GM20000 (cell line): ENCODE measurements around the gene CD47.

ENCODE experiments used
- DNase-seq: peaks from one replicate; pipeline ENCODE4 v3.0.0; 2012; ENCODE audit warnings: low spot score
- CTCF ChIP-seq: IDR thresholded peaks from 2 replicates; pipeline ENCODE4 v1.5.1; 2012; ENCODE audit warnings: mild to moderate bottlenecking, control low read depth; ENCODE audit errors: extremely low read depth, missing control alignments

CD47 gene

GRCh38 chr3:108028896-108029295, 61.9 kb downstream of the CD47 start:
- DNase-seq: no peak
- TF ChIP-seq CTCF: no peak

- DNase-seq: no peak
- no peak for TF ChIP-seq CTCF
These were observed 65.7 kb downstream of the CD47 start for GRCh38 chr3:108025177-108025576.

GRCh38 chr3:108024146-108024850, 66.5 kb downstream of the CD47 start:
- no peak for TF ChIP-seq CTCF
- no peak for DNase-seq

DNA sequence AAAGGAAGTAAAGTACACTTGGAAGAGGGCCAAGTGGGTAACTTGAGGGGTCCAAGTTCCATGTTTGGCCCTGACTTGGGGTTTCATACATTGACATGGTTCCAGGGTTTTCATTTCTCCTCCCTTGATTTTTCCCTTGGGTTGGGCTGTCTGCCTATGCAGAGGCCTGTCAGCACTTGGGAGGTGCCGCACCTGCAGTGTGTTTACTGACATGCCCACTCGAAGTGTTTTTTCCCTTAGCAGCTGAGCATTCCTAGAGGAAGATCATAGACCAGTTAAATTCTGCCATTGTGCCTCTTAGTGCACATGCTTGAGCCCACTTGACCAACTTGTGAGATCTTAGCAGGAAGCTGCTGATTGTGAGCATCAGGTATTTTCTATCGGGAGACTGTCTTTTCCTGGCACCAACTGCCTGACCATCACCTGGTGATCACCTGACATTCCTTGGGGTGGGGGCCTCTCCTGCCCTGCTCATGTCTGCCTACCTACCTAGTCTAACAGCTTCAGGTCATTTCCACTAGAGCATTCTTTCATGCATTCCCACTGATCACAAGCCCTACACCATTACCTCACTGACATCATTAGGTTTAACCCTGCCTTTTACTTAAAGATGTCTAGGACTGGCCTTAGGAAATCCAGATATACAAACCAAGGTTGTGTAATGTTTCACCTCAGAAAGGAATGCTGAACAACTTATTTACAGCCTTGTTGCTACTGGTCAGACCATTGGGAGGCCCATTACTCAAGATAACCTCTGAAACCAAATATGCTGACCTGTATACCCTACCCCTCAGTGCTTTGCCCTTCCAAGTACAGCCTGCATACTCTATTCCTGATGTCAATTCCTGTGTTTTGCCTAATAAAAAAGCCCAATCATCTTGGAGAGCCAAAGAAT, 68.3 kb downstream of the CD47 start:
- TF ChIP-seq CTCF: no peak
- DNase-seq: no peak

- no peak for DNase-seq
- no peak for TF ChIP-seq CTCF
These were observed 69.3 kb downstream of the CD47 start for GRCh38 chr3:108021533-108021932.

- no peak for DNase-seq
- no peak for TF ChIP-seq CTCF
These were observed 69.7 kb downstream of the CD47 start for GRCh38 chr3:108021131-108021530.

DNA sequence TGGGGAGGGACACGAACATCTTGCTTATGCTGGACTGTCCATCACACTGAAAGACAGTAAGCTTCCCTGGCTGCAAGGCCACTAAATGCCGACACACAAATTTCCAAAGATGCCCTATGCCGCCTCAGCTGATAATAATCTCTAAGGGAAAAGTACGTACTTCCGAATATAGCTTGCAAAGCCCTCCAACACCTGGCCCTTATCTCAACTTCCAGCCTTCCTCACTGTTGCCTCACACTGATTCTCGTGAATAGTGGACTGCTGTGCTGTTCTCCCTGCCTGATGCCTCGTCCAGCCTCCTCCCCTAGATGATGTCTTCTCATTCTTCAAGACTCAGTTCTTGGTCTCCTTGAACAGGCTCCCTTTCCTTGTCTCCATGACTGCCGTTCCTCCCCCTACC, 72.3 kb downstream of the CD47 start:
- no peak for TF ChIP-seq CTCF
- DNase-seq: no peak
